ENCODE results near the gene MYH16.
"Not testable (repeated sequence)": the region's sequence is repeated elsewhere in the genome, so short reads cannot be mapped to it uniquely, and the experiment has no call there.

The MYH16 gene

GRCh38 chr7:99260395-99260794 lies 12.2 kb upstream of the MYH16 start:
- TF ChIP-seq CTCF (IDR thresholded peaks at IDR 0.05) = no peak
- no peak for DNase-seq (ENCODE audit: low spot score)
- H3K27ac ChIP-seq = no peak overlapping the region
- no peak overlapping the region for H3K4me3 ChIP-seq

GRCh38 chr7:99261646-99262045 lies 11.0 kb upstream of the MYH16 start:
- no peak overlapping the region for H3K4me3 ChIP-seq
- DNase-seq (ENCODE audit: low spot score) = no peak
- no peak overlapping the region for H3K27ac ChIP-seq
- no peak for TF ChIP-seq CTCF (IDR thresholded peaks at IDR 0.05)

- no peak for DNase-seq (ENCODE audit: low spot score)
- TF ChIP-seq CTCF (IDR thresholded peaks at IDR 0.05) = no peak
- H3K4me3 ChIP-seq = no peak overlapping the region
- H3K27ac ChIP-seq = no peak overlapping the region
These were observed 6.7 kb upstream of the MYH16 start for GRCh38 chr7:99265848-99266480.

- DNase-seq (ENCODE audit: low spot score) = no peak
- peak overlapping the region; percentile 64 to 82 for H3K27ac ChIP-seq
- no peak for TF ChIP-seq CTCF (IDR thresholded peaks at IDR 0.05)
These were observed 5.2 kb upstream of the MYH16 start for GRCh38 chr7:99267481-99267840.

GRCh38 chr7:99267841-99268576 lies 4.6 kb upstream of the MYH16 start:
- Histone ChIP-seq H3K4me3 (peak overlapping the region; percentile 18), H3K27ac (peak overlapping the region; percentile 64 to 82)
- DNase-seq (ENCODE audit: low spot score) = no peak
- TF ChIP-seq CTCF (IDR thresholded peaks at IDR 0.05) = no peak

More at GRCh38 chr7:99267481-99267840, 5.2 kb upstream of the MYH16 start:
- H3K4me3 ChIP-seq = no peak overlapping the region

- TF ChIP-seq CTCF (IDR thresholded peaks at IDR 0.05) = no peak
- no peak for DNase-seq (ENCODE audit: low spot score)
- Histone ChIP-seq H3K4me3 (peak overlapping the region; percentile 18), H3K27ac (peak overlapping the region; percentile 64 to 82)
These were observed 4.1 kb upstream of the MYH16 start for GRCh38 chr7:99268577-99268908.

- H3K27ac ChIP-seq = no peak overlapping the region
- DNase-seq (ENCODE audit: low spot score) = no peak
- TF ChIP-seq CTCF (IDR thresholded peaks at IDR 0.05) = no peak
- H3K4me3 ChIP-seq = no peak overlapping the region
These were observed 1.9 kb upstream of the MYH16 start for GRCh38 chr7:99270702-99271101.

GRCh38 chr7:99273561-99273960 lies 922 bp downstream of the MYH16 start:
- not testable (repeated sequence) for DNase-seq (ENCODE audit: low spot score); H3K27ac ChIP-seq; H3K4me3 ChIP-seq

- DNase-seq (ENCODE audit: low spot score); H3K27ac ChIP-seq; H3K4me3 ChIP-seq: not testable (repeated sequence)
These were observed 2.3 kb downstream of the MYH16 start for GRCh38 chr7:99274908-99275307.

Data from coronary artery (tissue), 2 donors.